HAP-1 (cell line): ENCODE measurements around the gene PPP3CB.

Source experiments
- DNase-seq, 2 experiments: peaks; one replicate each; pipeline ENCODE4 v3.0.0-alpha.2; 2016 to 2020; ENCODE audit warnings: low spot score in 2 of 2
- H3K27me3 ChIP-seq: fragments of 250-450 bp; sonication (Bioruptor Pico); 2 replicates; pipeline ENCODE4 v1.5.1; 2020; ENCODE audit warnings: low read depth, mild to moderate bottlenecking, moderate library complexity
- H3K36me3 ChIP-seq: fragments of 250-450 bp; sonication (Bioruptor Pico); replicated peaks from 2 replicates; pipeline ENCODE4 v1.5.1; 2020; ENCODE audit warnings: mild to moderate bottlenecking
- H3K4me1 ChIP-seq: fragments of 250-450 bp; sonication (Bioruptor Pico); 2 replicates; pipeline ENCODE4 v1.5.1; 2020; ENCODE audit warnings: mild to moderate bottlenecking
- H3K4me3 ChIP-seq: fragments of 250-450 bp; sonication (Bioruptor Pico); 2 replicates; pipeline ENCODE4 v1.5.1; 2020; ENCODE audit warnings: mild to moderate bottlenecking, moderate library complexity
- H3K9me3 ChIP-seq: fragments of 250-450 bp; sonication (Bioruptor Pico); 2 replicates; pipeline ENCODE4 v1.5.1; 2020; ENCODE audit warnings: mild to moderate bottlenecking, moderate library complexity
- in situ Hi-C: fragments of 300-500 bp; cut with MboI; formaldehyde crosslinking; loops from 3 replicates; pipeline ENCODE4 v1.14.3; 2020; ENCODE audit warnings: low sequenced_read_pairs, inconsistent platforms, mixed read lengths

Gene PPP3CB

DNA sequence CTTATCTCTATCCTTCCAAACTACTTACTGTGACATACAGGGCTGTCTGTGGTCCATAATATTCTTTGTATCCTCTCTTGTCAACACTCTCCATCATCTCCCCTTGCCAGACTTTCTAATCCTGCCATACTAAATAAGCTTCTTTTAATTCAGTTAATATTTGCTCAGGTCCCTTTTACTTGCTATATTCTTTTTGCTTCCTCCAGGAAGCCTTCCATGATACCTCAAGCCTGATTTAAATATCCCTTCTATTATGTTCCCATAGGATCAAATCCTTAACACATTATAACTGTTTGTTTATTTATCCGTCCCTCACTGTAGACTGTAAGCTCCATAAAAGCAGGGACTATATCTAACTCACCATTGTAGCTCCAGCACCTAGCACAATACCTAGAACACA lies 7.2 kb upstream of the PPP3CB start:
- Histone ChIP-seq H3K9me3 (no peaks in the 10 kb centered on the region), H3K4me3 (no peak overlapping the region), H3K27me3 (no peaks in the 10 kb centered on the region), H3K36me3 (peaks cover 3% of the 10 kb centered on the region; the same call in 1 of the 2 replicates), H3K4me1 (no peaks in the 10 kb centered on the region)
- DNase-seq = no peak
- in situ Hi-C loops = no loop called here

DNA sequence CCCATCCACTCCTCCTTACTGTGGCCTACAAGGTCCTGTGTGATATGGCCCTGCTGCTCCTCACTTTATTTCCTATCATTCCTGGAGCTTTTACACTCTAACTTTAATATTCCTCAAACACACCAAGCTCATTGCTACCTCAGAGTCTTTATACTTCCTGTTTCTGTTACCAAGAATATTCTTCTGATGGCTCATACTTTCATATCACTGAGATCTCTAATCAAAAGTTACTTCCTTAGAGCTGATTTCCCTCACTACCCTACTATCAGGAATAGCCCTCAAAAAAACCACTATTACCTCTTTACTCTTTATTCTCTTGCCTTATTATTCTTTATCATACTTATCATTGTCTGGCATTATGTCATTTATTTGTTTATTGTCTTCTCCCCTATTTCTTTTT lies 5.8 kb upstream of the PPP3CB start:
- no peaks in the 10 kb centered on the region for H3K4me1 ChIP-seq
- H3K4me3 ChIP-seq = no peak overlapping the region
- H3K9me3 ChIP-seq = no peaks in the 10 kb centered on the region
- peaks cover 3% of the 10 kb centered on the region; the same call in 1 of the 2 replicates for H3K36me3 ChIP-seq
- H3K27me3 ChIP-seq = no peaks in the 10 kb centered on the region
- in situ Hi-C loops = no loop called here
- no peak for DNase-seq

DNA sequence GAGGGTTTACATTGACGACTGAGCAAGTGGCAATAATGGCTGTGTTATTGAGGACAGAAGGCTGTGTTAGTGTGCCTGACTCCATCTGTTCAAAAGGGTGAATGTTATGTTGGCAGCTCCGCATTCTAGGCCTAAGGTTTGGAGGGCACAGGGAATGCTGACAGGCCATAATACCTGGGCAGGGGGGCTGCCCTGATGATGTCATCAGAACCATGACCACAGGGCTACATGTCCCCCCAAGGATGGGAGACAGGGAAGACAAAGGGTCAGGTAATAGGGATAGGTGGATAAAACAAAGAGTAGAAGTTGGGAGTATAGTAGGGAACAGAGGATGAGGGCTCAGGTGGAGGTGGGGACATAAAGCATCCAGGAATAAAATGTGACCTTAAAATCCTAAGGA lies 1.8 kb upstream of the PPP3CB start:
- Histone ChIP-seq H3K9me3 (no peaks in the 10 kb centered on the region), H3K27me3 (no peaks in the 10 kb centered on the region), H3K4me1 (peaks cover 13% of the 10 kb centered on the region), H3K4me3 (no peak overlapping the region), H3K36me3 (no peaks in the 10 kb centered on the region)
- no peak for DNase-seq
- in situ Hi-C loops = no loop called here

DNA sequence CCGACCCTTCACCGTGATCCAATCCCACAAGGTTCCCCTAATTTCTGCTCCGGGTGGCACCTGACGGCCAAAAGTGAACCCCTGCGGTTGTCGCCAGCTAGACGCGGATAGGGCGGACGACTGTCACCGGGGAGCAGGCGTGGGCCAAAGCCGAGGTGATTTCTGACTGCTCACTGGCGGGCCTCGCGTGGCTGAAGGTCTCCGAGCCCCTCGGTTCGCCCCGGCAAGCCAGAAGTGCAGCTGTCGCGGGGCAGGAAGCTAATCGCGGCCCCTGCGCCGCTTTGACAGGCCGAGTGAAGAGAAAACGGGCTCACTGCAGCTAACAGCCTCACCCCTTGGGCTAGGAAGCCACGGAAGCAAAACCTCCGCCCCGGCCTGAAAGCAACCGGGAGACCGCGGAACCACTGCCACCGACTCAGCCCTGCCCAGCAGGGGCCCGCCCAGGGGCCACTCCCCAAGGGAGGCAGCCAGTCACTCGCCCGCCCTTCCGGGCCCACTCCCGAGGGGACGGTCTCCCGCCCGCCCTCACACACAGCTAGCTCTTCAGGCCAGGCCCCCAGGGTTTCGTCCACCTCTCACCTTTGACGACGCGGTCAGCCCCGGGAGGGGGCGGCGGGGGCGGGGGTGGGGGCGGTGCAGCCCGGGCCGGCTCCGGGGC lies 469 bp downstream of the PPP3CB start:
- in situ Hi-C loops = no loop called here
- Histone ChIP-seq H3K4me3 (peak overlapping the region; percentile 96), H3K9me3 (no peaks in the 10 kb centered on the region)

DNA sequence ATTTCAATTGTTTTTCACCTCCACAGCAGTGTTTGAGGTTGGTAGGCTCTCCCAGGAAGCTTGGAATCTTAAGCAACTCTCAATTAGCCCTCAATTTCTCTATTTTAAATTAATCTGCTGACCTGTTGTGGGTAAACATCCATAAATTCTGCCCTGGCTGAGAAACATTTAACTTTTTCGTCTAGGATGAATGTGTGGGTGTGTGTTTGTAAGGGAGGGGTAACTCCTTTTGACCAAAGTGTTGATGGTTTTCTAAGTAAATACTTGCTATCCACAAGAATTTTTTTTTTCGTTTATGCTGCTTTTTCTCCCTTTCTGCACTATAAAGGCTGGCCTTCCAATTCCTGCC lies 973 bp downstream of the PPP3CB start:
- no peak for DNase-seq
- in situ Hi-C loops = no loop called here
- Histone ChIP-seq H3K4me1 (peaks cover 13% of the 10 kb centered on the region), H3K4me3 (peak overlapping the region; percentile 96), H3K36me3 (peaks cover 4% of the 10 kb centered on the region; the same call in 1 of the 2 replicates), H3K27me3 (no peaks in the 10 kb centered on the region), H3K9me3 (no peaks in the 10 kb centered on the region)

More for the DNA sequence above, 469 bp downstream of the PPP3CB start:
- Histone ChIP-seq H3K4me1 (peaks cover 13% of the 10 kb centered on the region), H3K27me3 (no peaks in the 10 kb centered on the region), H3K36me3 (peaks cover 4% of the 10 kb centered on the region; the same call in 1 of the 2 replicates)
- DNase-seq = peak; percentile 73 to 89

DNA sequence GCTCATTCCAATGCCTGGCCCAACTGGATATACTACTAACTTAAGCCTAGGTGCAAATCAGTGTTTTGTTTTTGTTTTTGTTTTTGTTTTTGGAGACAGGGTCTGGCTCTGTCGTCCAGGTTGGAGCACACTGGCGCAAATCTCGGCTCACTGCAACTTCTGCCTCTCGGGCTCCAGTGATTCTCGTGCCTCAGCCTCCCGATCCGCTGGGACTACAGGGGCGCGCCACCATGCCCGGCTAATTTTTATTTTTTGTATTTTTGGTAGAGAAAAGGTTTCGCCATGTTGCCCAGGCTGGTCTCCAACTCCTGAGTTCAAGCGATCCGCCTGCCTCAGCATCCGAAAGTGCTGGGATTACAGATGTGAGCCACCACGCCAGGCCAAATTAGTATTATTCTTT lies 1.6 kb downstream of the PPP3CB start:
- H3K9me3 ChIP-seq = no peaks in the 10 kb centered on the region
- H3K4me1 ChIP-seq = peaks cover 13% of the 10 kb centered on the region
- in situ Hi-C loops = no loop called here
- peaks cover 4% of the 10 kb centered on the region; the same call in 1 of the 2 replicates for H3K36me3 ChIP-seq
- no peak for DNase-seq
- peak overlapping the region; percentile 96 for H3K4me3 ChIP-seq
- no peaks in the 10 kb centered on the region for H3K27me3 ChIP-seq

DNA sequence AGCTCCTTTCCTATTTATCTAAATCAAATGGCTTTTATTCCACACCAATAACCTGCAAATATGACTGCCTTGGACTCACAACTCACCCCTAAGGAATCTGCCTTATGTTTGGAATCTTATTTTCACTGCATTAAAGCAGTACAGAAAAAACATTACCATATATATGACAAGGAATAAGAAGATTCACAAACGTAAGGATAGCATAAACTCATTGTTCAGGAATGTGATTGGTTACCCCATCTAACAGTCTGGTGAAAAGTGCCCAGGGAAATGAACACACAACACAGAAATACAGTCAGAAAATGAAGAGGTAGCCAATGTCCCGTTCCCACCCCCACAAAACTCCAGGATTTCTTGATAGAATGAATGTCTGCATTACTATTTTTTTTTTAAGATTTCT lies 2.0 kb downstream of the PPP3CB start:
- in situ Hi-C loops = no loop called here
- peak overlapping the region; percentile 96; the same call in 1 of the 2 replicates for H3K4me3 ChIP-seq
- no peak for DNase-seq
- H3K9me3 ChIP-seq = no peaks in the 10 kb centered on the region
- no peaks in the 10 kb centered on the region for H3K27me3 ChIP-seq
- H3K4me1 ChIP-seq = peaks cover 13% of the 10 kb centered on the region
- peaks cover 4% of the 10 kb centered on the region; the same call in 1 of the 2 replicates for H3K36me3 ChIP-seq

DNA sequence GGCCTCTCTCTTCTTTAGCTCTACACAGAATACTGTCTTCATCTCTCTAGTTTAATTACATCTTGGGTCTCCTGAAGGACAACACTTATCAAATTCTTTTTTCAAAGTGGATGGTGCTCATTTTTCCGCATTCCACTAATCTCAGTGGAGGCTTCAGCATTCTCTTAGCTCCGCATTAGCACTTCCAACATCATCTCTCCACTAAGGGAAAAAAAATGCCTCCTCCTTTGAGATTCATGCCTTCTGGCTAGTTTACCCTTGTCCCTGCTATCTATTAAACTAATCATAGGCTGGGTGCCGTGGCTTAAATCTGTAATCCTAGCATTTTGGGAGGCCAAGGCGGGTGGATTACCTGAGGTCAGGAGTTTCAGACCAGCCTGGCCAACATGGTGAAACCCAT lies 9.2 kb downstream of the PPP3CB start:
- Histone ChIP-seq H3K4me1 (no peaks in the 10 kb centered on the region), H3K27me3 (no peaks in the 10 kb centered on the region), H3K36me3 (peaks cover 9% of the 10 kb centered on the region), H3K4me3 (no peak overlapping the region), H3K9me3 (no peaks in the 10 kb centered on the region)
- in situ Hi-C loops = no loop called here
- DNase-seq = no peak

DNA sequence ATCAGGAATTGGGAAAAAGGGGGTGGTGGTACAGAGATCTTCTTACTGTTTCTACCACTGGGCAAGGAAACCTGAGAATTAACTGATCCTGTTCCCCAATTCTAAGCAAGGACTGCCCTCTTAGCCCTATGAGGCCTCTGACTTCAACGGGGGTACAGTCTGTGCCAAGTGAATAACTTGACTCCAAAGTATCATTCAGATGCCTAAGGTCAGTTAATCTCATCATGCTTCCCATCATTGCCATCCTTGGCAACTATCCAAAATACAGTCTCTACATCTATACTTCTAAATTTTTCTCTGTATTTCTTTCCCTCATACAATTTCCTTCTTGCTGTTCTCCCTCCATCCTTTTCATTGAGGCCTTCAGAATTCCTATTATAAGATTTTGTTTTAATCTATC lies 10.5 kb downstream of the PPP3CB start:
- DNase-seq = no peak
- no peak overlapping the region for H3K4me3 ChIP-seq
- no peaks in the 10 kb centered on the region for H3K4me1 ChIP-seq
- H3K36me3 ChIP-seq = peaks cover 5% of the 10 kb centered on the region
- in situ Hi-C loops = no loop called here
- no peaks in the 10 kb centered on the region for H3K27me3 ChIP-seq
- no peaks in the 10 kb centered on the region for H3K9me3 ChIP-seq

DNA sequence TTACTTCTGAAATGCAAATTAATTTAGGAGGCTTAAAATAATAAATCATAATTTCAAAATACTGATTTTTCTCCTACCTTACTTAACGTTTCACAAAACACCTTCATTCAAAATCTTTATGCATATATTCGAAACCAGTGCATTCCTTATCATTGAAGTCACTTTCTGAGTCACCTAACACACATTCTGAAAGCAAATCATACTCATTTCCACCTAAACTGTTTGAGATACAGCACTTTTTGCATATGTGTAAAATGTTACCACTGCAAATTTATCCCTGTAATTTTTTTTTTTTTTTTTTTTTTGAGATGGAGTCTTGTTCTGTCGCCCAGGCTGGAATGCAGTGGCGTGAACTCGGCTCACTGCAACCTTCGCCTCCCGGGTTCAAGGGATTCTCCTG lies 15.7 kb downstream of the PPP3CB start:
- H3K9me3 ChIP-seq = no peaks in the 10 kb centered on the region
- DNase-seq = no peak
- peaks cover 23% of the 10 kb centered on the region for H3K36me3 ChIP-seq
- H3K27me3 ChIP-seq = no peaks in the 10 kb centered on the region
- no peaks in the 10 kb centered on the region for H3K4me1 ChIP-seq
- in situ Hi-C loops = no loop called here
- H3K4me3 ChIP-seq = no peak overlapping the region

DNA sequence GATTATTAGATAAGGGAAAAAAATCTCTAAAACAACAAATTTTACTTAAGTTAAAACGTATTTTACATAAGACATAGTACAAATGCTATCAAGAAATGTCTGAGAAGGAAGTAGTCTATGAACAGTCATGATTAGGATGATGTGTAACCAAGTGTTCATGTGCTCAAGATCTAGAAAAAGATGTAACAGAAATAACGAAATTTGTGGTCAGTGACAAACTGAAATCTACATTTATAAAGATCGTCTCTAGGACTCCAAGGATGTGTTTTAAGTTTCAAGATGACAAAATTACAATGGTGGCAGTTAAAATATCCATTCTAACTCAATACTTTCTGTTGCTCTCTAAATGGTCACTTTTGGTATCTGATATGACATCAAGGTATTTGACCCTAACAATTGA lies 17.2 kb downstream of the PPP3CB start:
- Histone ChIP-seq H3K9me3 (no peaks in the 10 kb centered on the region), H3K4me1 (no peaks in the 10 kb centered on the region), H3K36me3 (peaks cover 30% of the 10 kb centered on the region), H3K4me3 (no peak overlapping the region), H3K27me3 (no peaks in the 10 kb centered on the region)
- in situ Hi-C loops = no loop called here
- no peak for DNase-seq

DNA sequence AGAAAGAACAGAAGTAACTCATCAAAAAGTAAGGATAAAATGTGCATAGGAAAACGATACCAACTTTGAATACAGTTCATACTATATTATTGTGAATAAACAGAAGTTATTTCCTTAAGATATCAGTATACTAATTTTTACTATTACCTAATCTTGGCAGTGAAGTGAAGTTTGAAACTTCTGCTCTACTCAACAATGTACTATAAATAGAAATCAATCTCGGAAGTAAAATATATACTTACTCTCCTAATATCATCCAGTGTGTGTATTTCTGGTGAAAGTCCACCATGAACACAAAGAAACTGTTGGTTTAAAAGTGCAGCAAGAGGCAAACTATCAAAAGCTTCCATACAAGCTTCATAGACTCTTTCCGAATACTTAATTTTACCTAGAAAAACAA lies 24.6 kb downstream of the PPP3CB start:
- in situ Hi-C loops = no loop called here
- H3K36me3 ChIP-seq = peaks cover 43% of the 10 kb centered on the region

DNA sequence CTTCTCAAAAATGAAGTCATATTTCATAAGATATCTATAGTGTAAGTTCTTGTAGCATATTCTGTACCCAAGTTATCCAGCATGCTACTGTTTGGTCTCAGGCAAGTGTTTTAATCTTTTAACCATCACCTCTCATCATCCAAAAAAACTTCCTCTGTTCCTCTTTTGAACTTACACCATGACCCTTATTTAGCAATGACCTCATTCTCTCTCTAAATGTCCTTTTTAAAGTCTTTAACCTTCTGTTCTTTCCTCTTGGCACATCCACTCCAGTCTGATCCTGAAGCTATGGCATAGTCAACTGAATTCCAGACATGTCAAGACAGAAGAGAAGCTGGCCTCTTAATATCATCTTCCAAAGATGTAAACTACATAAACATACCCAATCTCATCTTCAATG lies 26.2 kb downstream of the PPP3CB start:
- H3K27me3 ChIP-seq = no peaks in the 10 kb centered on the region
- no peaks in the 10 kb centered on the region for H3K9me3 ChIP-seq
- H3K4me1 ChIP-seq = no peaks in the 10 kb centered on the region
- in situ Hi-C loops = no loop called here
- no peak for DNase-seq
- no peak overlapping the region for H3K4me3 ChIP-seq
- H3K36me3 ChIP-seq = peaks cover 44% of the 10 kb centered on the region

More for the DNA sequence above, 24.6 kb downstream of the PPP3CB start:
- no peaks in the 10 kb centered on the region for H3K4me1 ChIP-seq
- DNase-seq = no peak
- no peak overlapping the region for H3K4me3 ChIP-seq
- H3K9me3 ChIP-seq = no peaks in the 10 kb centered on the region
- no peaks in the 10 kb centered on the region for H3K27me3 ChIP-seq

DNA sequence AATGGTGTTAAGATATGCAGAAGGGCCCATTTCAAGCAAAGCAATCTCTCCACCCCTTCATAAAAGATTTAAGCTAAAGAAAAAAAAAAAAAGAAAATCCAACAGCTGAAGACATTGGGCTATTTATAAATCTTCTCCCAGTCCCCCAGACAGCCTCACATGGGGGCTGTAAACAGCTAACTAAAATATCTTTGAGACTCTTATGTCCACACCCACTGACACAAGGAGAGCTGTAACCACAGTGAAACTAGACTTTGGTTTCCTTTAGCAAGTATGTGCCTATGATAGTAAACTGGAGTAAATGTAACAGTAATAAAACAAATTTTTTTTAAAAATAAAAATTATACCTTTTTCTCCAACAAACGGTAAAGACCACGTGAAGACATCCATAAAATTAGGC lies 28.6 kb downstream of the PPP3CB start:
- Histone ChIP-seq H3K9me3 (no peaks in the 10 kb centered on the region), H3K27me3 (no peaks in the 10 kb centered on the region), H3K4me1 (no peaks in the 10 kb centered on the region), H3K36me3 (peaks cover 39% of the 10 kb centered on the region), H3K4me3 (no peak overlapping the region)
- in situ Hi-C loops = no loop called here
- DNase-seq = no peak
